H54 (cell line): ENCODE results near the gene BRS3.
"Not testable (repeated sequence)": the region's sequence is repeated elsewhere in the genome, so short reads cannot be mapped to it uniquely, and the experiment has no call there.

Experiments
- DNase-seq: peaks from one replicate; pipeline ENCODE4 v3.0.0; 2011; ENCODE audit warnings: low spot score, mixed read lengths; ENCODE audit not compliant: insufficient read length
- FAIRE-seq: peaks from 3 replicates; lab custom pipeline; 2011; peaks lifted over from hg19 to GRCh38; lab: Jason Lieb, UNC
- POLR2A ChIP-seq: IDR thresholded peaks from 2 replicates; pipeline ENCODE4 v1.6.1; 2011; ENCODE audit warnings: low read depth, mild to moderate bottlenecking, low read length

The BRS3 gene

DNA sequence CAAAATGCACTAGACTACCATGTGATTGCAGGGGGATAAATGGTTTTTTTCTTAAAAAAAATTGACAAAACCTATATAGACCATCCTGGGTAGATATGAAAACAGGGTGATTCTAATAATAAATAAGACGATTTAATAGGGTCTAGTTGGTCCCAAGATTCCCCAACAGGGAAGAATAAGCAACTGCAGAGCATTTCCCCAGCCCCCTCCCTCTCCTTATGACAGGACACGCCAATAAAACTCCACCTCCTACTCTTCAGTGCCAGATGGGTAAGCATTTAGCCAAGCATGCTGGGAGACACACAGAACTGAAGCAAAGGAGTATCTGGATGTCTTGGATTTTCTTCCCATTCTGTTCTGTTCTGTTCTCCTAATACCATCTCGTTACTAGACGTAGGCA is at the start of gene BRS3:
TSS of gene BRS3 (plus strand) at position 301 of the 400 bp plus-strand sequence. CDS start 168 bp downstream, outside the sequence.
- no peak for TF ChIP-seq POLR2A
- DNase-seq = no peak
- FAIRE-seq = no peak

DNA sequence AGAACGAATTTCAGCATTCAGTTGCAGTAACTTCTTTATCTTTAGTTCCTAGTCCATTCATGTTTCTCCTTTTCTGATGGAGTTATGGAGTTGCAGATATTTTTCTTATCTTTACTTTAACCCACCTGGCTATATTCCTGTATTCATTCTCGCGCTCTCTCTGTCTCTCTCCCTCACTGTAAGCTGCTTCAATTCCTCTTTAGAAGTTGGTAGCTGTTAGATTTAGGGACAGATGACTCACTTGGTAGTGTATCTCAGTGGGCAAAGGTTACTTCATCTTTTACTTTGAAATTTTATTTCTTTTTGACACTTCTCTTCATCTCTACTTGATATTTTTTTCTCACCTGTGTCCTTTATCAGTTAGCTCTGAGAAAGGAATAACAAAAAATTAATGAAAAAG is 49.6 kb upstream of the BRS3 start:
- FAIRE-seq (no peak), DNase-seq (no peak)
- no peak for TF ChIP-seq POLR2A

DNA sequence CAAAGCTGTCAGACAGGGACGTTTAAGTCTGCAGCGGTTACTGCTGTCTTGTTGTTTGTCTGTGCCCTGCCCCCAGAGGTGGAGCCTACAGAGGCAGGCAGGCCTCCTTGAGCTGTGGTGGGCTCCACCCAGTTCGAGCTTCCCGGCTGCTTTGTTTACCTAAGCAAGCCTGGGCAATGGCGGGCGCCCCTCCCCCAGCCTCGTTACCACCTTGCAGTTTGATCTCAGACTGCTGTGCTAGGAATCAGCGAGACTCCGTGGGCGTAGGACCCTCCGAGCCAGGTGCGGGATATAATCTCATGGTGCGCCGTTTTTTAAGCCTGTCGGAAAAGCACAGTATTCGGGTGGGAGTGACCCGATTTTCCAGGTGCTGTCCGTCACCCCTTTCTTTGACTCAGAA is 42.1 kb upstream of the BRS3 start:
- not testable (repeated sequence) for FAIRE-seq, DNase-seq

DNA sequence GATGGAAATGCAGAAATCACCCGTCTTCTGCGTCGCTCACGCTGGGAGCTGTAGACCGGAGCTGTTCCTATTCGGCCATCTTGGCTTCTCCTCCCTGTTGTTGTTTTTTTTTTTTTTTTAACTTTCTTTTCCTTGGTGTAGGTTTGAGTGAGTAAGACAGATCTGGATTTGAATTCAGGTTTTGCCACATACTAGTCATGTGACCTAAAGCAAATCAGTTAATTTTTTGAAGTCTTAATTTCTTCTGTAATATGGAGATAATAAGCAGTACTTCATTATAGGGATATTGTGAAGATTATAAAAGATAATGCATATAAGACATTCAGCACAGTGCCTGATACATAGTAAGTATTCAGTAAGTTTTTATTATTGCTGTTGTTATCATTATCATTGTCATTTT is 41.5 kb upstream of the BRS3 start:
- FAIRE-seq = no peak
- no peak for DNase-seq
- no peak for TF ChIP-seq POLR2A

DNA sequence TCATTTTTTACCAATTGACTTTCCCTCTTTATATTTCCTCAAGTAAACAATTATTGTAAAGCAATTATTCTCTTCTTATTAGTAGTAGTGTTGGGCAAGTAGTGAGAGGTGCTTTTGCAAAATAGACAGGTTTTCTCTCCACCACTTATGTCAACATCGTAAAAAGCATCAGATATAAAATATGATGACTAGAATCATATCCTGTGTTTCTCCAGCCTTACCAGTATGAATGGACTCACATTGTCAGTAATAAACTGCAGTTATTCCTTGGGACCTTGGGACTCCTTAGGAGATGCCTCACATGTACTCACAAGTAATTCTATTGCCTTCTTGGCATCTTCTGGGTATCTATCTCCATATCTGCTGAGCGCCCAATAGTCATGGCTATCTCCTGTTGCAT is 40.4 kb upstream of the BRS3 start:
- no peak for TF ChIP-seq POLR2A
- FAIRE-seq (no peak), DNase-seq (no peak)

DNA sequence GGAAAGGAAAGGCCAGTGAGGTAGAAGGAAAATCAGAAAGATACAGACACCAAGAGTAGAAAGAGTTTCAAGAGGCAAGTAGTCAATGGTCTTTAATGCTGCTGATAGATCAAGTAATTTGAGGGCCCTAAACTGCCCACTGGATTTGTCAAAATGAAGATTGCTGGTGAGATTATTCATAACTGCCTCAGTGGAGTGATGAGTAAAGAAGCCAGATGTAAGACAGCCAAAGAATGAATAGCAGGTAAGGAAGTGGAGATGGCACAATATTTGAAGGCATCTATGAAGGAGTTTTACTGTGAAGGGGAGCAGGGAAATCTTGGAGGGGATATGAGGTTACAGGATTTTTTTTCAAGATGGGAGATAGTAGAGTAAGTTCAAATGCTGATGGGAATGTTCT is 39.8 kb upstream of the BRS3 start:
- TF ChIP-seq POLR2A = no peak
- FAIRE-seq (no peak), DNase-seq (no peak)

DNA sequence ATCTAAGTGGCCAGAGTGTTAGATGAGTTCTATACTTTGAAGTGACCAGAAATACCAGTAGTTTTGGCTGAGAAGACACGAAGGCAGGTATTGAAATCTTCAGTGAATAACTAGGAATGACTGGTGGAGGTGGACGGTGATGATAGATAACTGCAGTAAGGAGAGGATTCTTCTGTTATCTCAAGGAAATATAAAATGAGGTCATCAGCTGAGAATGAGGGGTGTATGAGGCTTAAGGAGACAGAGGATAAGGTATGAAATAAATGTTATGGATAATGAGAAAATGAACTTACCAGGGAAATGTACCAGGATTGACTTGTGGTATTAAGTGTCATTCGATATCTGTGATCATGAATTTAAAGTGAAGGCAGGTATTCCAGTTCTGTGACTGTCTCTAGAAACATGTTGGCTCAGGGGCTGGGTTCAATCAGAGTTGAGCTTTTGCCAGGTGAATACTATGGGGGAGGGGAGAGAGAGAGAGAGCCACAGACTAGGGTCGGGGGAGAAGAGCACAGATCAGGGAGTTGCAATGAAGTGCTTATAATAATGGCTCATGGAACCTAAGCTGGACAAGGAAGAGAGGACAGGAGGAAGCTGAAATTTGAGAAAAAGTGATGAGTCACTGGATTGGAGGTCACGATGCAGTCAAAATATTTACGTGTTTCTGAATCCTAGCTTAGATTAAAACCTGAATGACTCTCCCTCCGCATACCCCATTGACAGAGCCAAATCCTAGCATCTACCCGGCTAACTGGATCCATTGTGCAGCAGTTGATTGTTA is 37.5 kb upstream of the BRS3 start:
- FAIRE-seq = no peak
- no peak for TF ChIP-seq POLR2A
- no peak for DNase-seq

DNA sequence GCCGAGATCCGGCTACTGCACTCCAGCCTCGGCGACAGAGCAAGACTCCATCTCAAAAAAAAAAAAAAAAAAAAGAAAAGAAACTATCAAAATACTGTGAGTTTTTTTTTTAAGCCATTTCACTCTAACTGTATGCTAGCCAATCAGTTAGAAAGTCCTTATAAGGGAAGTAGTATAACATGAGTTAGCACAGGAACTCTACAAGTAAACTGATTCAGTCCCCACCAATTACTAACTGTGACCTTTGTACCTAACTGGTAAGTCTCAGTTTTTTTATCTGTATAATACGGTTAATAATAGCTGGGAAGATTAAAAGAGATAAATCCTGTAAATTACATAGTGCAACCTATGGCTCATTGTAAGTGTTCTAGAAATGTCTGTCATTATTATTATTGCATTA is 35.1 kb upstream of the BRS3 start:
- FAIRE-seq (no peak), DNase-seq (no peak)
- TF ChIP-seq POLR2A = no peak

DNA sequence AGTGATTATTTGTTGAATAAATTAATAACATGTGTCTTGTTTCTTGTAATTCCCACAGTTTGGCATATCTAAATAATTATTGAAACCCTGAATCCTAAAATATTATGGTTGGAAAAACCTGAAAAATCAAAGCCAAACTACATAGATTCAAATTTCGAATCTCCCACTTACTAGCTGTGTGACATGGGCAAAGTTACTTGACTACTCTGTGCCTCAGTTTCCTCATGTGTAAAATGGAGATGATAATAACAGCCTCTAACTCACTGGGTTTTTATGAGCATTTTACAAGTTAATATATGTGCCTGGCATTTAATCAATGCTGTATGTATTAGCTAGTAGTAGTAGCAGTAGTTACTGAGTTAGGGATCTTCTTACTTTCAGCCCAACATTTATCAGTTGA is 34.6 kb upstream of the BRS3 start:
- DNase-seq (no peak), FAIRE-seq (no peak)
- no peak for TF ChIP-seq POLR2A

DNA sequence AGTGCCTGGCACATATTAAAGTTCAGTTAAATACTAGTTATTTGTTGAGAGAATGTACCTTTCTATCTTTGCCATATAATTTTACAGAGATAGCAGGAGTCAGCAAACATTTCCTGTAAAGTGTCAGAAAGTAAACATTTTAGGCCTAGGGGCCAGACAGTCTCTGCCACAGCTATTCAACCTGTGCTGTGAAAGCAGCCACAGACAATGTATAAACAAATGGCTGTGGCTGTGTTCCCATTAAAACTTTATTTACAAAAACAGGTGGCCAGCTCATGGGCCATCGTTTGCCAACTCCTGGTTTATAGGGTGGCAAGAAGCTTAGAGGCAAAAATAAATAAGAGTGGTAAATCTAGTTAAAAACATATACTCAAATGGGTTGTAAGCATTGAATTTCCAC is 34.0 kb upstream of the BRS3 start:
- FAIRE-seq (no peak), DNase-seq (no peak)
- TF ChIP-seq POLR2A = no peak

DNA sequence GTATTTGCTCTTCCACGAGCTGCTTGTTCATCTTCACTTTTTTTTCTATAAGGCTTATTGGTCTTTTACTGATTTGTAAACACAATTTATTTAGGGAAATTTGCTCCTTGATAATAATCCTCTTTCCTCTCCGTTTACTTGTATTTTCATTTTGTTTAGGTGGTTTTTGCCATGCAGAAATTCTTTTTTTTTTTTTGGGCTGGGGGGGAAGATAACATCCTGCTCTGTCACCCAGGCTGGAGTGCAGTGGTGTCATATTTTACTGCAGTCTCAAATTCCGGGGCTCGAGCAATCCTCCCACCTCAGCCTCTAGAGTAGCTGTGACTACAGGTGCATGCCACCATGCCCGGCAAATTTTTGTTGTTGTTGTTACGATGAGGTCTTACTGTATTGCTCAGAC is 31.6 kb upstream of the BRS3 start:
- DNase-seq (no peak), FAIRE-seq (no peak)
- no peak for TF ChIP-seq POLR2A

DNA sequence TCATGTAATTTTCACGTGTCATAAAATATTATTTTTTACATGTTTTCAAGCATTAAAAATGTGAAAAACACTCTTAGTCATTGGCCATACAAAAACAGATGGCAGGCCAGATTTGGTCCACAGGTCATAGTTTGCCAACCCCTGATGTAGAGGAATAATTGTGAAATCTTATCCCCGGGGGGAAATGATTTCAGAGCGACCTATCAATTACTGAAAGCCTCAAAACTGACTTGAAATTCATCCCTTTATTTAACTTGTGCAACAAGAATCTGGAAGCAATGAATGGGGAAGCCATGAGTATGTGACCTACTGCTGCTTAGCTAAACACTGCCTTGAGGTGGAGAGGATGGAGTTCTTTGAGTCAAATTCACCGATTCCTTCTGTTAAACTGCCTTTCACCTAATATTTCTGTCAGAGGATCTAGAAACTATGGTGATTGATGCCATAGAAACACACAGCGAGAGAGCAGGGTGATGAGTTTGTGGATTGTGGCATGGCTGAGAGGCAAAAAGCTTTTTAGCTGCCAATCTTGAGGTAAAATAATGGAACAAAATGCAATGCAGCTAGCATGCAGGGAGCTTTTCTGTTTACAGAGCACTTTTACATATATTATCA is 30.3 kb upstream of the BRS3 start:
- no peak for FAIRE-seq
- DNase-seq = no peak
- no peak for TF ChIP-seq POLR2A

DNA sequence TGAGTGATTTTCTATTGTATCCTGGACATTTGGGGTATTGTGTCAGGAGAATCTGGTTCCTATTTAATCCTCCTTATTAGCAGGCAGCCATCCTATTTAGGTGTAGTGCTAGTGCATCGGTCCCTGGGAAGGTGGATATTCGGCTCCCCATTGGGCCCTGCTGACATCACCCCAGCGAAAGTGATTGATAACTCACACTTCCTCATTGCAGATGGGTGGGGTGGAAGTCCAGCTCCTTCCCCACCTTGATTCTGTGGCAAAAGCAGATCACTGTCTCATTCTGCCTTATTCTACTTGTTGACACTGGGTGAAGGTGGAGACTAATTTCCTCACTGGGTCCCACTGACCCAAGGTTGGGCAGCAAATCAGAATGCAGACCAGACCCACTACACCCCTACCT is 23.2 kb upstream of the BRS3 start:
- FAIRE-seq = no peak
- TF ChIP-seq POLR2A = no peak
- no peak for DNase-seq

DNA sequence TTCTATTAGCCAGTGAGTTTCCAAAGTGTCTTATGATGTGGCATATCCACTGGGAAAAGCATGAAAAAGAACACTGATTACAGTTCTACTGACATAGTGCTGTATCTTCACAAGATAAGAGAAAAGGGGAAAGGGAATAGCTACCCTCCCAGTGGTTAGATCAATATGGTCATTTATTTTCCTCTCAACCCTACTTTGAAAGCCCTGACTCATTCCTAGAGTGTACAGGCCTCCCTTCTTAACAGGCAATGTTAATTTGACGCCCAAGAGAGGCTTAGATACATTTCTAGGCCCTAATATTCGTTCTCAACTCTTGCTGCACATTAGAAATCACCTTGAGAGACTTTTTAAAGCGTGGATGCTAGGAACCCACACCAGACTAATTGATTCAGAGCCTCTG is 20.4 kb upstream of the BRS3 start:
- no peak for TF ChIP-seq POLR2A
- DNase-seq (no peak), FAIRE-seq (no peak)
